ENCODE data around the gene INTS7. TPM values are rescaled to one million over a fixed set of nuclear protein-coding genes. Genes with fewer than 3 reads are reported as not detected.

The INTS7 gene
- total RNA-seq, 2 donors from 2014 or later = 11.0 to 18.5 TPM

DNA sequence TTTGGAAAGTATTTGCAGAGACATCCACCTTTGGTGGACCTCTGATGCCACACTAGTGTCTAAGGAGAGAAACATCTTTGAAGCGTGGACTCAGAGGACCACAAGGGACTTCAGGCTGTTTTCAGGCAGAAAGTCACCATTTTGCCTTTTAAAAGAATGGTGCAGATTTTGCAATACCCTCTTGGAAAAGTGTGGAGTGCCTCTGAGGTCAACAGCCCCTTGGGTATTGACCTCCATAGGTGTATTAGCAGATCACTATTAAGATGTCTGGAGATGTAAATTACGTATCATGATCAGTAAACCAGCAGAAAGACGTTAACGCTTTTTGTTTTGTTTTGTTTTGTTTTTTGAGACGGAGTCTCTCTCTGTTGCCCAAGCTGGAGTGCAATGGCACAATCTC, 87.0 kb downstream of the INTS7 start:
- H3K27me3 ChIP-seq = no peaks in the 10 kb centered on the region
- TF ChIP-seq, protein P1, sequence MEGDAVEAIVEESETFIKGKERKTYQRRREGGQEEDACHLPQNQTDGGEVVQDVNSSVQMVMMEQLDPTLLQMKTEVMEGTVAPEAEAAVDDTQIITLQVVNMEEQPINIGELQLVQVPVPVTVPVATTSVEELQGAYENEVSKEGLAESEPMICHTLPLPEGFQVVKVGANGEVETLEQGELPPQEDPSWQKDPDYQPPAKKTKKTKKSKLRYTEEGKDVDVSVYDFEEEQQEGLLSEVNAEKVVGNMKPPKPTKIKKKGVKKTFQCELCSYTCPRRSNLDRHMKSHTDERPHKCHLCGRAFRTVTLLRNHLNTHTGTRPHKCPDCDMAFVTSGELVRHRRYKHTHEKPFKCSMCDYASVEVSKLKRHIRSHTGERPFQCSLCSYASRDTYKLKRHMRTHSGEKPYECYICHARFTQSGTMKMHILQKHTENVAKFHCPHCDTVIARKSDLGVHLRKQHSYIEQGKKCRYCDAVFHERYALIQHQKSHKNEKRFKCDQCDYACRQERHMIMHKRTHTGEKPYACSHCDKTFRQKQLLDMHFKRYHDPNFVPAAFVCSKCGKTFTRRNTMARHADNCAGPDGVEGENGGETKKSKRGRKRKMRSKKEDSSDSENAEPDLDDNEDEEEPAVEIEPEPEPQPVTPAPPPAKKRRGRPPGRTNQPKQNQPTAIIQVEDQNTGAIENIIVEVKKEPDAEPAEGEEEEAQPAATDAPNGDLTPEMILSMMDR (IDR thresholded peaks at IDR 0.05) = no peak
- H3K4me1 ChIP-seq = no peaks in the 10 kb centered on the region
- no peaks in the 10 kb centered on the region for H3K36me3 ChIP-seq
- no peak overlapping the region for H3K27ac ChIP-seq
- no peaks in the 10 kb centered on the region for H3K9me3 ChIP-seq
- H3K4me3 ChIP-seq = no peak overlapping the region
- no peak overlapping the region for H3K9ac ChIP-seq (ENCODE audit: low read depth in 2 of 2, low read length in 2 of 2)
- intact Hi-C loops (cut with DNase I) = loop anchor here (5.0 kb wide), 2 partner anchors 116 to 251 kb away; partner anchors contain the start of gene LPGAT1
- no peak for DNase-seq

DNA sequence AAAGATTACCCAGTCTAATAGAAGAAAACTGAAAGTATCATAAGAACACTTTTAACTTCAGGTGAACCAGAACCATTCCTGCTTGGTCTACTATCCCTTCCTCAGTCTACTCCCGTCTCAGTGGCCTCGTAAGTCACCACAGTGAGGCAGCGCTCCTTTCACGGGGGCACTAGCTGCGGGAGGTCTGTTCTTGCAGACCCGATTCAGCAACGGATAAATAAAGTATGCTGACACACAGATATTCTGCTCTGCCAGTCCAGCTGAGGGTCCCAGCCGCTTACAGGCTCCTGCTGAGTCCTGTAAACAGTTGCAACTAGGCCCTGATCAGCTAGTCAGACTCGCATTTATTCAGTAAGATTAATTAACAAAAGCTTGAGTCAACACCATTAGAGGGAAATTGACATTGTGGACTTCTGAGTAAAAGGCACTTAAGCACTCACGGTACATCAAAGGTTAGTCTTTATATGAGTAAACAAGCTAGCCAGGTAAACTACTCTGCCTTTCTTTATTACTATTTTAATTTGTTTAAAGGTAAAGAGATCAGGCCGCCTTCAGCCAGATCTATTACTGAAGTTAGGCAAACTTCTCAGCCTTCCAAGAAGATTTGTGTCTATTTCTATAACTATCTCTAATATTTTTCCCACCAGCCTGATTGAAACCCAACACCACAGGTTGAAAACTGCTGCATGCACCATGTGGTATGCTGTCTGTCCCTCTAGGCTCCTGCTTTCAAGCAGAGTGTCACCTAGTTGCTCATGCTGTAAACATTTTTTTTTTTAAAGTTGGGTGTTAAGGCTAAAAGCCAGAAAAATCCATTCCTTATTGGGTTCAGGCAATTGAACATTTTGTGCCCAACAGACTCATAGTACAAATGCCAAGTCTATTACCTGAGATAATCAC, 87.7 kb downstream of the INTS7 start:
- no peaks in the 10 kb centered on the region for H3K4me1 ChIP-seq
- H3K36me3 ChIP-seq = no peaks in the 10 kb centered on the region
- H3K9ac ChIP-seq (ENCODE audit: low read depth in 2 of 2, low read length in 2 of 2) = no peak overlapping the region
- no peaks in the 10 kb centered on the region for H3K9me3 ChIP-seq
- H3K27ac ChIP-seq = no peak overlapping the region
- no peak overlapping the region for H3K4me3 ChIP-seq
- H3K27me3 ChIP-seq = no peaks in the 10 kb centered on the region
- intact Hi-C loops (cut with DNase I) = loop anchor here (5.0 kb wide), 2 partner anchors 115 to 250 kb away; partner anchors contain the start of gene LPGAT1
- TF ChIP-seq, protein P1 (IDR thresholded peaks at IDR 0.05) = no peak
- no peak for DNase-seq

- Histone ChIP-seq H3K36me3 (no peaks in the 10 kb centered on the region), H3K27ac (no peak overlapping the region), H3K9ac (ENCODE audit: low read depth in 2 of 2, low read length in 2 of 2) (no peak overlapping the region), H3K9me3 (no peaks in the 10 kb centered on the region), H3K4me3 (no peak overlapping the region), H3K27me3 (no peaks in the 10 kb centered on the region), H3K4me1 (no peaks in the 10 kb centered on the region)
- DNase-seq = peak; percentile 81
- TF ChIP-seq, protein P1 (IDR thresholded peaks at IDR 0.05) = peak; percentile 71
- intact Hi-C loops (cut with DNase I) = loop anchor here (5.0 kb wide), 2 partner anchors 113 to 248 kb away; partner anchors contain the start of gene LPGAT1
Measured at GRCh38 chr1:211944733-211945500, 90.4 kb downstream of the INTS7 start.

- Histone ChIP-seq H3K27ac (no peak overlapping the region), H3K36me3 (no peaks in the 10 kb centered on the region), H3K4me3 (no peak overlapping the region), H3K4me1 (no peaks in the 10 kb centered on the region), H3K27me3 (no peaks in the 10 kb centered on the region), H3K9ac (ENCODE audit: low read depth in 2 of 2, low read length in 2 of 2) (no peak overlapping the region), H3K9me3 (no peaks in the 10 kb centered on the region)
- intact Hi-C loops (cut with DNase I) = no loop called here
- TF ChIP-seq, protein P1 (IDR thresholded peaks at IDR 0.05) = no peak
- DNase-seq = no peak
Measured at GRCh38 chr1:211942583-211942982, 92.8 kb downstream of the INTS7 start.

DNA sequence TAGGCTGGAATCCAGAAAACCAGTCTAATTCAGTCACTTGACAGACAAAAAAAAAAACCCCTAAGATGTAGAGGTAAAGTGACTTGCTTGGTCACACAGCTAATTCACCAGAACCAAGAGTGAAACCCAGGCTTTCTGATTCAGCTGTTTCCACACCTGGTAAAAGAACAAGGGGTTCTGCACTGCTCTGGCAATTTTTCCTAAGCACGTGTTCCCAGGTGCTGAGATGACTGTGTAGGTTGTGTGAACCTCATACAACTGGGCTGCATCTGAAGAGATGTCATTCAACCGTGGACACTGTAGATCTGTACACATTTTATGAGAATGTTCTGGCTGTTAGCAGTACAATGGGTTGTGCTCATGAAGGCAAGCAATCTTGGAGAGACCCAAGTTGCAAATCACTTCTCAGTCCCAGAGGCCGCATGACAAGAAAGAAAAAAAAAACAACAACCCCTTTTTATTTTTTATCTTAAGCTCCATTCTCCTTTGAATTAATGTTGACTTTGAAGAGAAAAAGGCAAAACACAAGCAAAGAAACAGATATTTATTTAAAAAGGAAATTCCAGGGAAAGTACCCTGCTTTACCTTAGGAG, 95.4 kb downstream of the INTS7 start:
- DNase-seq = no peak
- TF ChIP-seq, protein P1 (IDR thresholded peaks at IDR 0.05) = no peak
- no peak overlapping the region for H3K9ac ChIP-seq (ENCODE audit: low read depth in 2 of 2, low read length in 2 of 2)
- no peaks in the 10 kb centered on the region for H3K27me3 ChIP-seq
- no peak overlapping the region for H3K4me3 ChIP-seq
- intact Hi-C loops (cut with DNase I) = no loop called here
- no peaks in the 10 kb centered on the region for H3K4me1 ChIP-seq
- H3K36me3 ChIP-seq = no peaks in the 10 kb centered on the region
- no peak overlapping the region for H3K27ac ChIP-seq
- H3K9me3 ChIP-seq = no peaks in the 10 kb centered on the region

Data from colonic mucosa (tissue), 4 donors.